ENCODE measurements around the gene KEL. TPM values are rescaled to one million over a fixed set of nuclear protein-coding genes. Genes with fewer than 3 reads are reported as not detected.
A peak's percentile ranks its signal among the peaks of the same experiment; 100 is the strongest.

KEL gene, protein sequence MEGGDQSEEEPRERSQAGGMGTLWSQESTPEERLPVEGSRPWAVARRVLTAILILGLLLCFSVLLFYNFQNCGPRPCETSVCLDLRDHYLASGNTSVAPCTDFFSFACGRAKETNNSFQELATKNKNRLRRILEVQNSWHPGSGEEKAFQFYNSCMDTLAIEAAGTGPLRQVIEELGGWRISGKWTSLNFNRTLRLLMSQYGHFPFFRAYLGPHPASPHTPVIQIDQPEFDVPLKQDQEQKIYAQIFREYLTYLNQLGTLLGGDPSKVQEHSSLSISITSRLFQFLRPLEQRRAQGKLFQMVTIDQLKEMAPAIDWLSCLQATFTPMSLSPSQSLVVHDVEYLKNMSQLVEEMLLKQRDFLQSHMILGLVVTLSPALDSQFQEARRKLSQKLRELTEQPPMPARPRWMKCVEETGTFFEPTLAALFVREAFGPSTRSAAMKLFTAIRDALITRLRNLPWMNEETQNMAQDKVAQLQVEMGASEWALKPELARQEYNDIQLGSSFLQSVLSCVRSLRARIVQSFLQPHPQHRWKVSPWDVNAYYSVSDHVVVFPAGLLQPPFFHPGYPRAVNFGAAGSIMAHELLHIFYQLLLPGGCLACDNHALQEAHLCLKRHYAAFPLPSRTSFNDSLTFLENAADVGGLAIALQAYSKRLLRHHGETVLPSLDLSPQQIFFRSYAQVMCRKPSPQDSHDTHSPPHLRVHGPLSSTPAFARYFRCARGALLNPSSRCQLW
- polyA plus RNA-seq, result not detected

DNA sequence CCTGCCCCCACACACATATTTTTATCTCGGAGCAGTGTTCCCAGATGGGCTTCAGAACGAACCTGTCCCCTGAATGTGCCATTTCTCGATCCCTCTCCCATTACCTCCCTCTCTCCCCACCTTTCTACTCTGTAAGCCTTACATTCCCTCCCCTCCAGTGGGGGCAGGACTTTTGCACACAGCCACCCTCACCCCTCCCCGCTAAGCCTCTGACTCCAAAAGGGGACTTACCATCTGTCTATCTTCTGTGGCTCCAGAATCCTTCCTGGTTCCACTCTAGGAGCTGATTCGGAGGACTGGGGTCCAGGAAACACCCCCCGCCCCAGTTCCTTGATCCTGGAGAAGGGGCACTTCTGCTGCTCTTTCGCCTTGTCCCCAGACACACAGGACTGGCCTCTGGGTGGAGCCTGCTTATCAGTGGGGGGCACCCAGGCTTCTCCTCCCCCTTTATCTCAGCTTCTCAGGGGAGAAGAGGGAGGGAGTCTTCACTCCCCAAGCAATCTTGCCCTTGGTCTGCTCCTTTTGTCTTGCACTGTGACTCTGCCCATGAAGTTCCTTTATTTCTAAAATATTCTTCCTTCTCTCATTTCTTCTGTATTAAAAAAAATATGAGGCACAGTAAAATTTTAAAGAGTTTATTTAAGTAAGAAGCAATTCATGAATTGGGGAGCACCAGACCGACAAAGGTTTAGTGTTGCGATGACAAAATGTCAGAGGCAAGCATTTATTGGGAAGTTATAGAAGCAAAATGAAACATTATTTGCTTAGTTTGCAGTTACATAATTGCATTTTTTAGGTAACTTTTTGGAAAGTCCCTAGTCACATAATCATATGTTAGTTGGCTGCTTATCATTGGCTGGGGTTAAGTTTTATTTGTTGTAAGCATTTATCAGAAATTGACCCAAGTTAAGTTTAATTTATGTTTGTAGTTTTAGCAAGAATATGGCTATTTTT, at the start of gene KEL:
KEL (minus strand) TSS at position 391 of the 954 bp plus-strand sequence; CDS start at position 234, 157 bp downstream.
- Mint-ChIP-seq H3K4me3 (no peak within 1 kb of the TSS), H3K9me3 (no peaks in the 10 kb centered on the region), H3K27me3 (ENCODE audit: low read depth in 3 of 3) (peaks cover 7 to 23% (median 10%) of the 10 kb centered on the region in 3 donors), H3K27ac (no peak within 1 kb of the TSS), H3K36me3 (no peaks in the 10 kb centered on the region), H3K4me1 (no peaks in the 10 kb centered on the region)
- DNase-seq, result no peak

DNA sequence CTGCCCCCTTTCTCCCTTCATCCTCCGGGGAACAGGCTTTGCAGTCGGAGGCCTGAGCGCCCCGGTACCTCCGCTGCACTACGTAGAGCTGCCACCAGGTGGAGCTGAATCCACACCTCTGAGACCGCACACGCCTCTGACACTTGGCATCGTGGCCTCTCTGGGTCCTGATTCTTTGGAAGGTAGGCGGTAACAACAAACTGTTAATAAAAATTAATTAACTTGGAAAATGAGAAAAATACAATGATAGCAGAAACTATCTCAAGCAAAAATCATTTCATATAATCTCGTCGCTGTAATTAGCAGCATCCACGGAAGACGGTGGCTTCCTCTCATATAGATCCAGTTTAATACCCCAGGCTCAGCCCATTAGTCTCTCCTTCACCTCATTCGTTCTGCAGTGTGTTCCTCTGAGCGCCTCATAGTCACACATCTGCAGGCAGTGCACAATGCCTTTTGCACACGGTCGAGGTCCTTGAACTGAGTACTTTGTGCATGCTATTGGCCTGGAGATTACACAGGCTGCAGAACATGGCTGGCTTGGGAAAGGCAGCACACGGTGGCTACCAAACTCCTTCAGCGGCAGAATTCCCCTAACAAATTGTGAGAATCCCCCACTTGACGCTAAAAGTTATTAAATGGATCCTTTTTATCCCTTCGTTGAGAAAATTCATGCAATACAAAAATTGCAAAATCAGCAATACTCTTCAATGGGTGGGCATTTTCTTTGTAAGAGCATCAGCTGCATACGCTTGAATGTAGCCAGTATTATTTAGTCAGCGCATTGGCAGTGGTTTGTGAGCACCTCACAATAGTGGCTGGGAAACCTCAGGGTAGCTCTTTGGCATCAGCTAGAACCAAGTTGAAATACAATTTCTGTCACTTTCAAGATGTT, 46.1 kb upstream of the KEL start:
- no peaks in the 10 kb centered on the region for H3K9me3 Mint-ChIP-seq
- no peak overlapping the region for H3K27ac Mint-ChIP-seq
- DNase-seq, result peak; percentile 66 to 75 (median 69)
- no peaks in the 10 kb centered on the region for H3K36me3 Mint-ChIP-seq
- H3K4me1 Mint-ChIP-seq, result peaks cover 2 to 9% of the 10 kb centered on the region in 2 donors
- peaks cover 2 to 5% (median 4%) of the 10 kb centered on the region in 3 donors for H3K27me3 Mint-ChIP-seq (ENCODE audit: low read depth in 3 of 3)
- H3K4me3 Mint-ChIP-seq, result no peak overlapping the region

DNA sequence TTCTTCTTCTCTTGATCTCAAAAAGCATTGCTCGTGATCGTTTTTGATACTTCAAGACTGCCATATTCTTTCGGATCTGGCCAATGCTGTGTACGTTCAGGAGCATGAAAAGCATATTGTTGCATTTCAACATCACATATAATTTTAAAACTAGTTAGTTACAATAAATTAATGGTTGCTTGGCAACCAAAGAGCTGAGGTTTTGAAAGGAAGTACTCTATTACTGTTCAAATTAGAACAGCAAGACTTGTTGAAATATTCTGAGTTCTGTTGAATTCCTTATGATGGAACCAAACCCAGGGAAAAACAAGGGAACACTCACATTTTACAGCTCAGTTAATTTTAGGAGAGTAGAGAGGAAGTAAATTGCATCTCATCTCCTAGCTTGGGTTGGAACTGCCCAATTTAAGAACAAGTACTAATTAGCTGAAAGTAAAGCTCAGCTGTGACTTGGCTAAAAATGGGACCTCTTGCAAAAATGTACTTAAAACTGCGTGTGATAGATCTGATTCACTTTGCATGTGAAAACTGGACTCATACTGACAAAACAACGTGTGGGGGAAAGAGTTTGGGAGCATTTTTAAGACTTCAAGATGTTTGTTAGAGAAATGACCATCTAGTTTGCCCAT, 43.6 kb upstream of the KEL start:
- Mint-ChIP-seq H3K27me3 (ENCODE audit: low read depth in 3 of 3) (peaks cover 4 to 6% (median 4%) of the 10 kb centered on the region in 3 donors), H3K27ac (no peak overlapping the region), H3K36me3 (no peaks in the 10 kb centered on the region), H3K4me3 (no peak overlapping the region), H3K4me1 (peaks cover 6 to 13% of the 10 kb centered on the region in 2 donors), H3K9me3 (no peaks in the 10 kb centered on the region)
- DNase-seq, result no peak

GRCh38 chr7:143003393-143004051, 41.4 kb upstream of the KEL start:
- no peaks in the 10 kb centered on the region for H3K9me3 Mint-ChIP-seq
- peaks cover 4 to 6% (median 4%) of the 10 kb centered on the region in 3 donors for H3K27me3 Mint-ChIP-seq (ENCODE audit: low read depth in 3 of 3)
- H3K4me3 Mint-ChIP-seq, result peak overlapping the region; percentile 79 to 93 (median 85)
- DNase-seq, result peak; percentile 39 to 62 (median 50)
- H3K4me1 Mint-ChIP-seq, result peaks cover 6 to 13% of the 10 kb centered on the region in 2 donors
- H3K27ac Mint-ChIP-seq, result peak overlapping the region in 1 of 6 donors; percentile 42
- H3K36me3 Mint-ChIP-seq, result no peaks in the 10 kb centered on the region

GRCh38 chr7:143002898-143003297, 40.7 kb upstream of the KEL start:
- Mint-ChIP-seq H3K36me3 (no peaks in the 10 kb centered on the region), H3K27ac (no peak overlapping the region), H3K27me3 (ENCODE audit: low read depth in 3 of 3) (peaks cover 4 to 5% (median 4%) of the 10 kb centered on the region in 3 donors), H3K9me3 (no peaks in the 10 kb centered on the region), H3K4me3 (peak overlapping the region; percentile 79 to 93 (median 85)), H3K4me1 (peaks cover 6 to 10% of the 10 kb centered on the region in 2 donors)
- no peak for DNase-seq

GRCh38 chr7:143002106-143002505, 39.9 kb upstream of the KEL start:
- no peaks in the 10 kb centered on the region for H3K36me3 Mint-ChIP-seq
- peaks cover 6 to 8% of the 10 kb centered on the region in 2 donors for H3K4me1 Mint-ChIP-seq
- no peak overlapping the region for H3K4me3 Mint-ChIP-seq
- H3K9me3 Mint-ChIP-seq, result no peaks in the 10 kb centered on the region
- no peak for DNase-seq
- no peak overlapping the region for H3K27ac Mint-ChIP-seq
- H3K27me3 Mint-ChIP-seq (ENCODE audit: low read depth in 3 of 3), result peaks cover 2 to 4% (median 4%) of the 10 kb centered on the region in 3 donors

DNA sequence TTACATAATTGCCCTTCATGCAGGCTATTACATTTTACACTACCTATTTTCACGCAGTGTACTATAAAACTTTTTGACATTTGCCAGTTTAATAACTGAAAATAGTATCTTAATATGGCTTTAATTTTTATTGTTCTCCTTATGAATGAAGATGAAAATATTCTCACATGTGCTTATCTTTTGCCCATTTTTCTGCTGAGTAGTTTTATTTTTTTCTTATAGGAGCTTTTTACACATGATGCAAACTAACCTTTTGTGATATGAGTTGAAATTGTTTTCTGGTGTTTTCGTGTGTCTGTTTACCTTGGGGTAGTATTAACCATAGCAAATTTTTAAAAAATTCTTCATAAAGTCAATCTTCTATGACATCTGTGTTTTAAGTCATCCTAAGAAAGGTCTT, 38.5 kb upstream of the KEL start:
- H3K36me3 Mint-ChIP-seq, result no peaks in the 10 kb centered on the region
- H3K4me3 Mint-ChIP-seq, result no peak overlapping the region
- no peak for DNase-seq
- peaks cover 4% of the 10 kb centered on the region in 3 donors for H3K27me3 Mint-ChIP-seq (ENCODE audit: low read depth in 3 of 3)
- H3K27ac Mint-ChIP-seq, result no peak overlapping the region
- no peaks in the 10 kb centered on the region for H3K9me3 Mint-ChIP-seq
- peaks cover 6 to 8% of the 10 kb centered on the region in 2 donors for H3K4me1 Mint-ChIP-seq

DNA sequence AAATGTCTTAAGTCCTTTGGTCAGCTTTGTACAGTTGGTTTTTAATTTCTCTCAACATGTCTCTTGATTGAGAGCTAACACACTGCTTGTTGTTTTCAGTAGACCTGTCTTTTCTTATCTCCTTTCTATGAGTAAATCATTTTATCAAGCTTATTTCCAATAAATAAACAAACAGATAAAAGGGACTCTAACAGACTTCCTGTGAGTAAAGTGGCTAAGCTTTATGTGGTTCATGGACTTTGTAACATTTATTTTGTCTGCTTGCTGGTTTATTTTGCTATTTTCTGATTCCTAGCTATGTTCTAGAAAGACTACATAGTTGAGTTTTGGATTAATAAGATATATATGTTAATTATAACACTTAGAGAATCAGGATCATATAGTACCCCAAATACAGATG, 37.6 kb upstream of the KEL start:
- H3K9me3 Mint-ChIP-seq, result no peaks in the 10 kb centered on the region
- H3K36me3 Mint-ChIP-seq, result no peaks in the 10 kb centered on the region
- H3K27ac Mint-ChIP-seq, result no peak overlapping the region
- peaks cover 4 to 7% (median 4%) of the 10 kb centered on the region in 3 donors for H3K27me3 Mint-ChIP-seq (ENCODE audit: low read depth in 3 of 3)
- no peak overlapping the region for H3K4me3 Mint-ChIP-seq
- peaks cover 6 to 8% of the 10 kb centered on the region in 2 donors for H3K4me1 Mint-ChIP-seq
- no peak for DNase-seq

GRCh38 chr7:142998966-142999365, 36.8 kb upstream of the KEL start:
- DNase-seq, result no peak
- peaks cover 6 to 8% of the 10 kb centered on the region in 2 donors for H3K4me1 Mint-ChIP-seq
- no peak overlapping the region for H3K4me3 Mint-ChIP-seq
- H3K36me3 Mint-ChIP-seq, result no peaks in the 10 kb centered on the region
- H3K9me3 Mint-ChIP-seq, result peaks cover 0 to 2% (median 0%) of the 10 kb centered on the region in 6 donors
- no peak overlapping the region for H3K27ac Mint-ChIP-seq
- H3K27me3 Mint-ChIP-seq (ENCODE audit: low read depth in 3 of 3), result peaks cover 4 to 10% (median 4%) of the 10 kb centered on the region in 3 donors

- Mint-ChIP-seq H3K36me3 (no peaks in the 10 kb centered on the region), H3K27me3 (ENCODE audit: low read depth in 3 of 3) (peaks cover 2 to 10% (median 9%) of the 10 kb centered on the region in 3 donors), H3K4me1 (no peaks in the 10 kb centered on the region), H3K9me3 (peaks cover 0 to 2% (median 0%) of the 10 kb centered on the region in 6 donors), H3K4me3 (no peak overlapping the region), H3K27ac (no peak overlapping the region)
- DNase-seq, result no peak
Observed at GRCh38 chr7:142997456-142997989, 35.4 kb upstream of the KEL start.

DNA sequence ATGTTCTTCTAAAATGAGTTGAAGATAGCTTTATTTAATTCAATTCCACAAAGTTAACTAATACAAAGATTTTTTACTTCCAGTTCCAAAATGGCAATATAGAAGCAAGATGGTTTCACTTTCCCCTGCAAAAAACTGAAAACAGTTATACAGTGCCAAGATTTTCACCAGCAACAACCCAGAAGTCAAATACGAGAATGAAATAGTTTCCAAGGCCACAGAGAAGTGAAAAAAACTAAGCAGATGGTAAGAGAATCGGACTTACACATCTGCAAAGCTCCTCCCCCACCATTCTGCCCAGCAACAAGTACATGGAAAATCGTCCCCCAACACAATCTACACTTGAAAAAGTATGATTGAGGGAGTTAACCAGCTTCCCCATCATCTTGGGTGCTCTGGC, 30.3 kb upstream of the KEL start:
- Mint-ChIP-seq H3K27ac (no peak overlapping the region), H3K36me3 (no peaks in the 10 kb centered on the region), H3K4me1 (no peaks in the 10 kb centered on the region), H3K9me3 (peaks cover 0 to 2% (median 0%) of the 10 kb centered on the region in 6 donors), H3K27me3 (ENCODE audit: low read depth in 3 of 3) (peaks cover 0 to 12% (median 9%) of the 10 kb centered on the region in 3 donors), H3K4me3 (no peak overlapping the region)
- DNase-seq, result no peak

DNA sequence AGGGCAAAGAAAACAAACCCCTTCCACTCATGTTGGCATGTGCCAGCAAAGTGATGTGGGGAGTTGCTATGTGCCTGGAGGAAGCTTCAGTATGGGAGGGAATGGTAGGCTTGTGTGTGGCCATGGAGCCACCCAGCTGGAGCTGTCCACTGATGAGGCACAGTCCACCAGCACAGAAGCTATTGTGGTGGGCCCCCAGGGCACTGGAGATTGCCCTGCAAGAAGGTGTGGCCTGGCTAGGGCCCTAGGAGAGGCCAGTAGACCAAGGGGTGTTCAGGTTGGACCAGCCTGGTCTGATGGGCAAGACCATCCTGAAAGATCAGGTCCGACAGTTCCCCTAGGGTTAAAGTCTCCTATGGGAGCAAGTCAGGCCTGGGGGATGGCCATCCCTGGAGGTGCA, 22.1 kb upstream of the KEL start:
- DNase-seq, result no peak
- Mint-ChIP-seq H3K27ac (no peak overlapping the region), H3K4me3 (no peak overlapping the region), H3K4me1 (no peaks in the 10 kb centered on the region), H3K36me3 (no peaks in the 10 kb centered on the region), H3K27me3 (ENCODE audit: low read depth in 3 of 3) (peaks cover 0 to 13% (median 7%) of the 10 kb centered on the region in 3 donors), H3K9me3 (no peaks in the 10 kb centered on the region)

All from immature natural killer cell (primary cell).